Activated CD4-positive, alpha-beta T cell treated with anti-CD3 and anti-CD28 coated beads, Interleukin-2, amount 50 U/mL, for 4 hours (primary cell): ENCODE results near the gene BBS7.

Source experiments
- DNase-seq, 2 experiments: peaks; one replicate each; pipeline ENCODE4 v3.0.0-alpha.2; 2020

BBS7 gene

GRCh38 chr4:121869841-121870822 lies at the start of gene BBS7:
Gene BBS7, minus strand, starts transcription at chr4:121870474. Its CDS starts 161 bp downstream, at chr4:121870313.
- DNase-seq = peak; percentile 96 to 98

- no peak for DNase-seq
Observed at GRCh38 chr4:121913667-121914066, 43.4 kb upstream of the BBS7 start.

- no peak for DNase-seq
Observed at GRCh38 chr4:121908346-121908745, 38.1 kb upstream of the BBS7 start.

- DNase-seq = peak; percentile 24 to 48
Observed at GRCh38 chr4:121900132-121900983, 30.1 kb upstream of the BBS7 start.

GRCh38 chr4:121898150-121898549 lies 27.9 kb upstream of the BBS7 start:
- no peak for DNase-seq

- DNase-seq = no peak
Observed at GRCh38 chr4:121888134-121888533, 17.9 kb upstream of the BBS7 start.

- no peak for DNase-seq
Observed at GRCh38 chr4:121885115-121885514, 14.8 kb upstream of the BBS7 start.

GRCh38 chr4:121881158-121881557 lies 10.9 kb upstream of the BBS7 start:
- DNase-seq = no peak

- no peak for DNase-seq
Observed at GRCh38 chr4:121879135-121879534, 8.9 kb upstream of the BBS7 start.

GRCh38 chr4:121877041-121877773 lies 6.9 kb upstream of the BBS7 start:
- DNase-seq = no peak

- no peak for DNase-seq
Observed at GRCh38 chr4:121876070-121876469, 5.8 kb upstream of the BBS7 start.

- DNase-seq = no peak
Observed at GRCh38 chr4:121875652-121876051, 5.4 kb upstream of the BBS7 start.

GRCh38 chr4:121873604-121874003 lies 3.3 kb upstream of the BBS7 start:
- DNase-seq = no peak

GRCh38 chr4:121863799-121864198 lies 6.5 kb downstream of the BBS7 start:
- no peak for DNase-seq

GRCh38 chr4:121861426-121861825 lies 8.8 kb downstream of the BBS7 start:
- DNase-seq = no peak

GRCh38 chr4:121860121-121860520 lies 10.2 kb downstream of the BBS7 start:
- no peak for DNase-seq

GRCh38 chr4:121851354-121851753 lies 18.9 kb downstream of the BBS7 start:
- no peak for DNase-seq

- DNase-seq = no peak
Observed at GRCh38 chr4:121846662-121847061, 23.6 kb downstream of the BBS7 start.

GRCh38 chr4:121842862-121843261 lies 27.4 kb downstream of the BBS7 start:
- DNase-seq = no peak

GRCh38 chr4:121838136-121838535 lies 32.1 kb downstream of the BBS7 start:
- DNase-seq = no peak

GRCh38 chr4:121829511-121829910 lies 40.8 kb downstream of the BBS7 start:
- no peak for DNase-seq

- no peak for DNase-seq
Observed at GRCh38 chr4:121827853-121828252, 42.4 kb downstream of the BBS7 start.

- no peak for DNase-seq
Observed at GRCh38 chr4:121824950-121825349, 45.3 kb downstream of the BBS7 start.
